ENCODE data around the gene WDR90.

DNA sequence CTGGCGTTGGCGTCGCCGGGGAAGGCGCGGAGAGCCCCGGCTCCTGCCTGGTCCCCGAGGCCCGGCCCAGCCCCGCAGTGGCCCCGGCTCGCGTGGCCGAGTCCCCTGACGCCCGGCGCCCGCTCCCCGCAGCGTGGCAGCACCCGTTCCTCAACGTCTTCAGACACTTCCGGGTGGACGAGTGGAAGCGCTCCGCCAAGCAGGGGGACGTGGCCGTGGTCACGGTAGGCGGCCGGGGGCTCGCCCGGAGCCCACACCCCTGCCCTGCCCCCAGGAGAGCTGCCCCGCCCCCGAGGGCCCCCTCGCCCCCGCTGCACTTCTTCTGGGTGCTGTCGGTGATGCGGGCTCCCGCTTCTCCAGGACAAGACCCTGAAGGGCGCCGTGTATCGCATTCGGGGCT lies 466 bp downstream of the WDR90 start:
- TF ChIP-seq, protein P1, sequence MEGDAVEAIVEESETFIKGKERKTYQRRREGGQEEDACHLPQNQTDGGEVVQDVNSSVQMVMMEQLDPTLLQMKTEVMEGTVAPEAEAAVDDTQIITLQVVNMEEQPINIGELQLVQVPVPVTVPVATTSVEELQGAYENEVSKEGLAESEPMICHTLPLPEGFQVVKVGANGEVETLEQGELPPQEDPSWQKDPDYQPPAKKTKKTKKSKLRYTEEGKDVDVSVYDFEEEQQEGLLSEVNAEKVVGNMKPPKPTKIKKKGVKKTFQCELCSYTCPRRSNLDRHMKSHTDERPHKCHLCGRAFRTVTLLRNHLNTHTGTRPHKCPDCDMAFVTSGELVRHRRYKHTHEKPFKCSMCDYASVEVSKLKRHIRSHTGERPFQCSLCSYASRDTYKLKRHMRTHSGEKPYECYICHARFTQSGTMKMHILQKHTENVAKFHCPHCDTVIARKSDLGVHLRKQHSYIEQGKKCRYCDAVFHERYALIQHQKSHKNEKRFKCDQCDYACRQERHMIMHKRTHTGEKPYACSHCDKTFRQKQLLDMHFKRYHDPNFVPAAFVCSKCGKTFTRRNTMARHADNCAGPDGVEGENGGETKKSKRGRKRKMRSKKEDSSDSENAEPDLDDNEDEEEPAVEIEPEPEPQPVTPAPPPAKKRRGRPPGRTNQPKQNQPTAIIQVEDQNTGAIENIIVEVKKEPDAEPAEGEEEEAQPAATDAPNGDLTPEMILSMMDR (IDR thresholded peaks at IDR 0.05 in 2 of 3, conservative IDR thresholded peaks at IDR 0.05 in 1 of 3; ENCODE audit: control insufficient read depth in 2 of 3, extremely low read depth in 1 of 3, insufficient read depth in 1 of 3, low read depth in 3 of 3, low read length in 3 of 3) = no peak
- TF ChIP-seq BACH1 (IDR thresholded peaks at IDR 0.05; ENCODE audit: borderline replicate concordance) (no peak), POLR2A (IDR thresholded peaks at IDR 0.05; ENCODE audit: low read depth, low read length) (no peak), RCOR1 (conservative IDR thresholded peaks at IDR 0.05; ENCODE audit: low read depth, low read length) (no peak), NFYB (IDR thresholded peaks at IDR 0.05; ENCODE audit: insufficient read depth, low read depth, low read length) (no peak), TCF12 (IDR thresholded peaks at IDR 0.05; ENCODE audit: low read depth, low read length) (no peak), PML (IDR thresholded peaks at IDR 0.05; ENCODE audit: low read length) (no peak), MYC (IDR thresholded peaks at IDR 0.05; ENCODE audit: insufficient read depth, insufficient read length, insufficient replicate concordance, low read length, severe bottlenecking) (no peak), BMI1 (IDR thresholded peaks at IDR 0.05; ENCODE audit: borderline replicate concordance) (no peak), POLR2AphosphoS5 (IDR thresholded peaks at IDR 0.05; ENCODE audit: low read length) (no peak), GABPA (IDR thresholded peaks at IDR 0.05; ENCODE audit: low read depth) (no peak)
- TF ChIP-seq, protein P2, sequence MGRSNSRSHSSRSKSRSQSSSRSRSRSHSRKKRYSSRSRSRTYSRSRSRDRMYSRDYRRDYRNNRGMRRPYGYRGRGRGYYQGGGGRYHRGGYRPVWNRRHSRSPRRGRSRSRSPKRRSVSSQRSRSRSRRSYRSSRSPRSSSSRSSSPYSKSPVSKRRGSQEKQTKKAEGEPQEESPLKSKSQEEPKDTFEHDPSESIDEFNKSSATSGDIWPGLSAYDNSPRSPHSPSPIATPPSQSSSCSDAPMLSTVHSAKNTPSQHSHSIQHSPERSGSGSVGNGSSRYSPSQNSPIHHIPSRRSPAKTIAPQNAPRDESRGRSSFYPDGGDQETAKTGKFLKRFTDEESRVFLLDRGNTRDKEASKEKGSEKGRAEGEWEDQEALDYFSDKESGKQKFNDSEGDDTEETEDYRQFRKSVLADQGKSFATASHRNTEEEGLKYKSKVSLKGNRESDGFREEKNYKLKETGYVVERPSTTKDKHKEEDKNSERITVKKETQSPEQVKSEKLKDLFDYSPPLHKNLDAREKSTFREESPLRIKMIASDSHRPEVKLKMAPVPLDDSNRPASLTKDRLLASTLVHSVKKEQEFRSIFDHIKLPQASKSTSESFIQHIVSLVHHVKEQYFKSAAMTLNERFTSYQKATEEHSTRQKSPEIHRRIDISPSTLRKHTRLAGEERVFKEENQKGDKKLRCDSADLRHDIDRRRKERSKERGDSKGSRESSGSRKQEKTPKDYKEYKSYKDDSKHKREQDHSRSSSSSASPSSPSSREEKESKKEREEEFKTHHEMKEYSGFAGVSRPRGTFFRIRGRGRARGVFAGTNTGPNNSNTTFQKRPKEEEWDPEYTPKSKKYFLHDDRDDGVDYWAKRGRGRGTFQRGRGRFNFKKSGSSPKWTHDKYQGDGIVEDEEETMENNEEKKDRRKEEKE (IDR thresholded peaks at IDR 0.05) = no peak
